Sigmoid colon (tissue), 7 donors: ENCODE results near the gene MINDY2. TPM values are rescaled to one million over a fixed set of nuclear protein-coding genes. Genes with fewer than 3 reads are reported as not detected.
"Not testable (repeated sequence)": the region's sequence is repeated elsewhere in the genome, so short reads cannot be mapped to it uniquely, and the experiment has no call there.

Experiments
- DNase-seq: peaks from one replicate; pipeline ENCODE4 v3.0.0-alpha.2; 2019
- H3K27ac ChIP-seq, 4 donors: fragments of 200-600 bp; sonication (generic); one replicate each; pipeline ENCODE4 v1.5.1; 2016 to 2019; ENCODE audit warnings: mild to moderate bottlenecking in 1 of 4
- H3K27me3 ChIP-seq, 3 donors: fragments of 200-600 bp; sonication (generic); one replicate each; pipeline ENCODE4 v1.5.1; 2019; ENCODE audit warnings: mild to moderate bottlenecking in 1 of 3
- H3K36me3 ChIP-seq, 4 donors: fragments of 200-600 bp; sonication (generic); one replicate each; pipeline ENCODE4 v1.5.1; 2016 to 2019
- H3K4me1 ChIP-seq, 4 donors: fragments of 200-600 bp; sonication (generic); one replicate each; pipeline ENCODE4 v1.5.1; 2017 to 2019
- H3K4me3 ChIP-seq, 4 donors: fragments of 200-600 bp; sonication (generic); one replicate each; pipeline ENCODE4 v1.5.1; 2017 to 2019; ENCODE audit warnings: mild to moderate bottlenecking in 2 of 4, moderate library complexity in 1 of 4
- H3K9me3 ChIP-seq, 4 donors: fragments of 200-600 bp in 3 of 4; sonication (generic) in 3 of 4; one replicate each; pipeline versions ENCODE4 v1.5.1 to v1.6.1; 2013 to 2019
- CTCF ChIP-seq, 4 experiments: fragments of 450-650 bp in 3 of 4; fragments of 200-600 bp in 1 of 4; IDR thresholded peaks; one replicate each; pipeline ENCODE4 v1.5.1; 2016 to 2019; ENCODE audit warnings: antibody characterized with exemption in 4 of 4, mild to moderate bottlenecking in 3 of 4, moderate library complexity in 2 of 4
- EP300 ChIP-seq, 4 donors: sonication (generic); formaldehyde crosslinking; IDR thresholded peaks; one replicate each; pipeline ENCODE4 v1.6.1; 2017; ENCODE audit warnings: antibody characterized with exemption in 4 of 4
- POLR2A ChIP-seq, 2 donors: fragments of 450-650 bp; IDR thresholded peaks; one replicate each; pipeline ENCODE4 v1.6.1; 2016; ENCODE audit warnings: antibody characterized with exemption in 2 of 2, mild to moderate bottlenecking in 2 of 2, moderate library complexity in 2 of 2
- POLR2AphosphoS5 ChIP-seq, 4 donors: sonication (generic); formaldehyde crosslinking; IDR thresholded peaks; one replicate each; pipeline ENCODE4 v1.6.1; 2017; ENCODE audit warnings: antibody characterized with exemption in 4 of 4
- WGBS, 2 donors: extraction: QIAGEN DNeasy Blood & Tissue Kit; methylation state at CpG; one replicate each; pipeline ENCODE4 v1.1.7; 2013; 5-methylcytosine and 5-hydroxymethylcytosine counted together
- intact Hi-C: fragments of 100-400 bp; cut with DNase I; formaldehyde crosslinking; loops from one replicate; pipeline ENCODE4 v1.15.1; 2023
- polyA plus RNA-seq, 3 donors: library from polyadenylated mRNA; stranded (reverse); fragments of 200-250 nt; gene quantifications; one replicate each; pipeline ENCODE4 v1.2.3, GENCODE V29; 2013
- total RNA-seq, 4 donors: library from RNA; depleted of rRNA; stranded (reverse); fragments of >200 nt; gene quantifications; one replicate each; pipeline ENCODE4 v1.1.0, GENCODE V29; 2016
- donor health status: healthy with polysubstance abuse.
- donor health status: Bipolar disorder and iron deficiency.
- donor health status: healthy.

MINDY2 gene
- total and polyA plus RNA-seq, 7 donors, result 1.6 to 28.5 (median 18.0) TPM

- intact Hi-C loops, result loop anchor here (10.0 kb wide), 1 partner anchor 58 kb away; the partner anchor contains the start of gene SLTM
- Histone ChIP-seq H3K36me3 (peaks cover 8 to 55% (median 21%) of the 10 kb centered on the region in 4 donors), H3K27ac (no peak overlapping the region), H3K9me3 (no peaks in the 10 kb centered on the region), H3K27me3 (no peaks in the 10 kb centered on the region), H3K4me1 (no peaks in the 10 kb centered on the region), H3K4me3 (no peak overlapping the region)
- 77 to 85% methylated on average over 7 of the region's 7 CpGs for WGBS, 2 donors
- TF ChIP-seq CTCF (IDR thresholded peaks at IDR 0.05) (no peak), POLR2A (IDR thresholded peaks at IDR 0.05) (no peak), EP300 (IDR thresholded peaks at IDR 0.05) (no peak), POLR2AphosphoS5 (IDR thresholded peaks at IDR 0.05) (no peak)
- DNase-seq, result no peak
These were observed 105.4 kb downstream of the MINDY2 start for GRCh38 chr15:58876306-58877106.

GRCh38 chr15:58877999-58878825 lies 107.1 kb downstream of the MINDY2 start:
- Histone ChIP-seq H3K4me1 (no peaks in the 10 kb centered on the region), H3K9me3 (no peaks in the 10 kb centered on the region), H3K4me3 (no peak overlapping the region), H3K36me3 (peaks cover 23 to 72% (median 35%) of the 10 kb centered on the region in 4 donors), H3K27me3 (no peaks in the 10 kb centered on the region), H3K27ac (no peak overlapping the region)
- intact Hi-C loops, result loop anchor here (10.0 kb wide), 1 partner anchor 57 kb away; the partner anchor contains the start of gene SLTM
- DNase-seq, result no peak
- 97% methylated on average over 12 of the region's 12 CpGs for WGBS, 2 donors
- TF ChIP-seq POLR2A (IDR thresholded peaks at IDR 0.05), result no peak
- TF ChIP-seq EP300 (IDR thresholded peaks at IDR 0.05), result no peak
- no peak for TF ChIP-seq CTCF (IDR thresholded peaks at IDR 0.05)
- no peak for TF ChIP-seq POLR2AphosphoS5 (IDR thresholded peaks at IDR 0.05)

GRCh38 chr15:58880320-58880719 lies 109.2 kb downstream of the MINDY2 start:
- Histone ChIP-seq H3K27ac (no peak overlapping the region), H3K4me1 (no peaks in the 10 kb centered on the region), H3K27me3 (no peaks in the 10 kb centered on the region), H3K4me3 (no peak overlapping the region), H3K9me3 (no peaks in the 10 kb centered on the region), H3K36me3 (peaks cover 31 to 93% (median 51%) of the 10 kb centered on the region in 4 donors)
- intact Hi-C loops, result no loop called here
- no peak for DNase-seq
- no peak for TF ChIP-seq POLR2AphosphoS5 (IDR thresholded peaks at IDR 0.05)
- no peak for TF ChIP-seq CTCF (IDR thresholded peaks at IDR 0.05)
- no peak for TF ChIP-seq POLR2A (IDR thresholded peaks at IDR 0.05)
- TF ChIP-seq EP300 (IDR thresholded peaks at IDR 0.05), result no peak
- WGBS, 2 donors, result 79 to 89% methylated on average over 3 of the region's 3 CpGs

GRCh38 chr15:58882243-58882642 lies 111.1 kb downstream of the MINDY2 start:
- no peaks in the 10 kb centered on the region for H3K9me3 ChIP-seq
- H3K36me3 ChIP-seq, result peaks cover 31 to 100% (median 67%) of the 10 kb centered on the region in 4 donors
- intact Hi-C loops, result no loop called here
- no peak overlapping the region for H3K27ac ChIP-seq
- no peaks in the 10 kb centered on the region for H3K4me1 ChIP-seq
- no peak overlapping the region for H3K4me3 ChIP-seq
- 91 to 95% methylated on average over 4 of the region's 4 CpGs for WGBS, 2 donors
- no peak for DNase-seq
- H3K27me3 ChIP-seq, result no peaks in the 10 kb centered on the region
- TF ChIP-seq EP300 (IDR thresholded peaks at IDR 0.05), result no peak
- no peak for TF ChIP-seq POLR2A (IDR thresholded peaks at IDR 0.05)
- no peak for TF ChIP-seq CTCF (IDR thresholded peaks at IDR 0.05)
- no peak for TF ChIP-seq POLR2AphosphoS5 (IDR thresholded peaks at IDR 0.05)

GRCh38 chr15:58883926-58884325 lies 112.8 kb downstream of the MINDY2 start:
- H3K27ac ChIP-seq, DNase-seq, H3K27me3 ChIP-seq, H3K9me3 ChIP-seq, intact Hi-C loops, H3K4me3 ChIP-seq, H3K4me1 ChIP-seq: not testable (repeated sequence)
- 96 to 97% methylated on average over 3 of the region's 3 CpGs for WGBS, 2 donors
- peaks cover 30 to 100% (median 76%) of the 10 kb centered on the region in 4 donors for H3K36me3 ChIP-seq
